Kidney (tissue), 14 donors: ENCODE results near the gene POLG. TPM values are rescaled to one million over a fixed set of nuclear protein-coding genes. Genes with fewer than 3 reads are reported as not detected.

Experiments used
- DNase-seq, 5 donors: peaks; one replicate each; pipeline ENCODE4 v3.0.0-alpha.2; 2013 to 2020
- FAIRE-seq: peaks from 2 replicates; lab custom pipeline; 2012; peaks lifted over from hg19 to GRCh38; lab: Jason Lieb, UNC
- H3K27ac ChIP-seq, 2 donors: one replicate each; pipeline ENCODE4 v1.7.0; 2013; ENCODE audit warnings: low read depth in 2 of 2, low read length in 2 of 2, inconsistent platforms in 1 of 2
- H3K27me3 ChIP-seq: one replicate; pipeline ENCODE4 v1.7.1; 2013; ENCODE audit warnings: low read length, inconsistent platforms; ENCODE audit not compliant: control insufficient read depth, insufficient read depth
- H3K36me3 ChIP-seq, 3 donors: one replicate each; pipeline versions ENCODE4 v1.7.0 to v1.7.1; 2013; ENCODE audit warnings: low read length in 3 of 3, control low read depth in 1 of 3, inconsistent platforms in 1 of 3; ENCODE audit not compliant: insufficient read depth in 3 of 3, control insufficient read depth in 2 of 3
- H3K4me1 ChIP-seq, 3 donors: one replicate each; pipeline versions ENCODE4 v1.7.0 to v1.7.1; 2013; ENCODE audit warnings: low read length in 3 of 3, inconsistent platforms in 1 of 3, low read depth in 1 of 3; ENCODE audit not compliant: control insufficient read depth in 2 of 3, insufficient read depth in 2 of 3
- H3K4me3 ChIP-seq, 3 donors: one replicate each; pipeline versions ENCODE4 v1.7.0 to v1.8.1; 2013; ENCODE audit warnings: low read length in 3 of 3, control low read depth in 1 of 3, inconsistent platforms in 1 of 3
- H3K9ac ChIP-seq, 3 donors: one replicate each; pipeline versions ENCODE4 v1.7.0 to v1.7.1; 2013; ENCODE audit warnings: low read length in 3 of 3, control low read depth in 1 of 3, inconsistent platforms in 1 of 3
- H3K9me3 ChIP-seq, 3 donors: one replicate each; pipeline versions ENCODE4 v1.7.0 to v1.7.1; 2013; ENCODE audit warnings: low read length in 3 of 3, control low read depth in 1 of 3, inconsistent platforms in 1 of 3; ENCODE audit not compliant: control insufficient read depth in 2 of 3, insufficient read depth in 1 of 3
- CTCF ChIP-seq: IDR thresholded peaks from 3 replicates; pipeline ENCODE4 v1.5.1; 2012; ENCODE audit warnings: mild to moderate bottlenecking, moderate library complexity, borderline replicate concordance; ENCODE audit not compliant: insufficient read depth; ENCODE audit errors: extremely low read depth
- intact Hi-C: fragments of 100-400 bp; cut with DNase I; formaldehyde crosslinking; loops from one replicate; pipeline ENCODE4 v1.11.1; 2022
- polyA plus RNA-seq: library from polyadenylated mRNA; stranded (reverse); fragments of 350-450 nt; fragmentation: Illumina TruSeq; extraction: RNeasy Lipid Tissue Mini Kit (QIAGEN cat#74804); gene quantifications from one replicate; pipeline ENCODE4 v1.2.3, GENCODE V29; 2014; ENCODE audit warnings: low read depth, low replicate concordance; ENCODE audit not compliant: insufficient read depth
- total RNA-seq: library from RNA; stranded (reverse); fragmentation: NEBNext Ultra II Directional; extraction: Animal tissue kit (Norgen Biotek cat#: 25700); gene quantifications from one replicate; pipeline ENCODE4 v1.2.1, GENCODE V29; 2021
- donor health status: control.
- donor health status: control.
- donor health status: control.
- donor health status: control.
- donor health status: control.
- donor health status: DM: yes; HTN: yes; CAD: no.
- donor health status: Normal renal cell carcinoma (clear cell type).

Gene POLG
- total and polyA plus RNA-seq, 2 donors from 2014 or later: 28.6 to 72.4 TPM

GRCh38 chr15:89335298-89336041 is 846 bp upstream of the POLG start:
- peaks cover 5 to 24% (median 10%) of the 10 kb centered on the region in 3 donors for H3K36me3 ChIP-seq
- peak overlapping the region; percentile 9 to 88 for H3K27ac ChIP-seq
- intact Hi-C loops: no loop called here
- TF ChIP-seq CTCF: no peak
- peak in 4 of 5 donors; percentile 79 to 88 (median 86) for DNase-seq
- H3K4me3 ChIP-seq: peak overlapping the region; percentile 58 to 83 (median 80)
- H3K27me3 ChIP-seq: no peaks in the 10 kb centered on the region
- FAIRE-seq: no peak
- peak overlapping the region in 2 of 3 donors; percentile 62 to 70 for H3K9ac ChIP-seq
- peaks cover 0 to 27% (median 10%) of the 10 kb centered on the region in 3 donors for H3K4me1 ChIP-seq
- H3K9me3 ChIP-seq: no peaks in the 10 kb centered on the region

- intact Hi-C loops: no loop called here
- Histone ChIP-seq H3K4me1 (peaks cover 0 to 31% (median 10%) of the 10 kb centered on the region in 3 donors), H3K27ac (peak overlapping the region; percentile 88 to 93), H3K4me3 (peak overlapping the region; percentile 74 to 91 (median 90)), H3K9ac (peak overlapping the region; percentile 44 to 86 (median 54)), H3K36me3 (peaks cover 5 to 38% (median 24%) of the 10 kb centered on the region in 3 donors), H3K9me3 (no peaks in the 10 kb centered on the region), H3K27me3 (no peaks in the 10 kb centered on the region)
- FAIRE-seq: no peak
- no peak for TF ChIP-seq CTCF
- DNase-seq: peak in 1 of 5 donors; percentile 14
Measured at GRCh38 chr15:89333959-89334509, 590 bp downstream of the POLG start.

GRCh38 chr15:89333011-89333860 is 1.4 kb downstream of the POLG start:
- Histone ChIP-seq H3K4me1 (peaks cover 0 to 33% (median 13%) of the 10 kb centered on the region in 3 donors), H3K36me3 (peaks cover 5 to 46% (median 32%) of the 10 kb centered on the region in 3 donors), H3K9me3 (no peaks in the 10 kb centered on the region), H3K4me3 (peak overlapping the region; percentile 74 to 91 (median 90)), H3K27ac (no peak overlapping the region), H3K27me3 (no peaks in the 10 kb centered on the region), H3K9ac (peak overlapping the region in 2 of 3 donors; percentile 44 to 86)
- peak in 1 of 5 donors; percentile 56 for DNase-seq
- TF ChIP-seq CTCF: no peak
- FAIRE-seq: no peak
- intact Hi-C loops: no loop called here
